ENCODE measurements around the gene UBQLNL. TPM values are rescaled to one million over a fixed set of nuclear protein-coding genes. Genes with fewer than 3 reads are reported as not detected.

Gene UBQLNL
- total RNA-seq, 1 donor from 2014 or later: 0.72 TPM

DNA sequence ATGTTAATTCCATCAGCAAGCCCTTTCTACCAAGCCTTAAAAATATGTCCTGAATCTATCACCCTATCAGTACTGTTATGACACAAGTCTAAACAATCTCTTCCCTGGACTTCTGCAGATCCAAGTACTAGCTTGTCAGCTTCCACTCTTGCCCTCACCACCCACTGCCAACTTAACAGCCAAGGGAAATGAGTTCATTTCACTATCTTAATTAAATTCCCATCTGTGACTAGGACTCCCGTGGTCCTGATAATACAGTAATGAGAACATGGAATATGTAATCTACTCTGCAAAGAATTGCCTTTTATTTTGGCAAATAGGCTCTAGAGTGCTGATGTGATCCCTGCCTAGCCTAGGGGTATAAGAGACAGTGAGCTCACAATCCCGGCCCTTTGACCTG is 16.8 kb downstream of the UBQLNL start:
- ATAC-seq: no peak

DNA sequence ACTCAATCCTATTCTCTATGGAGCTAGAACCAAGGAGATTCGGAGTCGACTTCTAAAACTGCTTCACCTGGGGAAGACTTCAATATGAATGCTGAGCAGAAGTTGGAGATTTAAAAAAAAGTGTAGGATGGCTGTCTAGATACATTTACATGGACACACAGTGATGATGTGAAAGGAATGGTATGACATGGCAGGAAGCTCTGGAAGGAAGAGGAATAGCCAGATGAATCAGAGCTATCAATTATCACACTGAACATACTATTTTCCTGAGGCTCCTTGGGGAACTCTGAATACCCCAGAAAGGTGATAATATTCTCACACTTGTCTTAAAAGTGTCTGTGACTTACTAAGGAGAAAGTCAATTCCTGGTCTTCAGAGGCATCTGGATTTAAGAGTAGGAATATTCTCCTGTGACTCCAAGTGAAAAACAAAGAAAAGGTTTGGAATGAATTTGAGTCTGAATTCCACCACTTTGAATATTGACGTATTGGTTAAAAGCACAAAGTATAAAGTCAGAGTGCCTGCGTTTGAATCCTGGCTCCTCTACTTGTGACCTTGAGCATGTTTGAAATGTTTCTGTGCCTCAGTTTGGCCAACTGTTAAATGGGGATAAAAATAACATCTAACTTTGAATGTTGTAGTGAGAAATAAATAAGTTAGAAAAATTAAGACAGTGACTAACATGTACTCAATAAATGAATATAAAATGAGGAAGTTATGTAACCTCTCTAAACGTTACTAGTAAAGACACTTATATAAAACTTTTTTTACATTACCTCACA is 26.7 kb downstream of the UBQLNL start:
- H3K9me3 ChIP-seq: no peaks in the 10 kb centered on the region
- H3K27me3 ChIP-seq: no peaks in the 10 kb centered on the region
- H3K27ac ChIP-seq: no peak overlapping the region
- ATAC-seq (no peak), DNase-seq (no peak)
- H3K4me1 ChIP-seq: no peaks in the 10 kb centered on the region
- no peak for TF ChIP-seq CTCF (IDR thresholded peaks at IDR 0.05)
- no peak overlapping the region for H3K4me3 ChIP-seq
- intact Hi-C loops (cut with DNase I): no loop called here
- no peaks in the 10 kb centered on the region for H3K36me3 ChIP-seq

More for the DNA sequence above, 16.8 kb downstream of the UBQLNL start:
- no peaks in the 10 kb centered on the region for H3K27me3 ChIP-seq
- no peak for TF ChIP-seq CTCF (IDR thresholded peaks at IDR 0.05)
- no peak overlapping the region for H3K27ac ChIP-seq
- H3K4me3 ChIP-seq: no peak overlapping the region
- no peaks in the 10 kb centered on the region for H3K9me3 ChIP-seq
- no peaks in the 10 kb centered on the region for H3K4me1 ChIP-seq
- H3K36me3 ChIP-seq: no peaks in the 10 kb centered on the region
- intact Hi-C loops (cut with DNase I): no loop called here
- no peak for DNase-seq

GRCh38 chr11:5488798-5489399 is 27.6 kb downstream of the UBQLNL start:
- no peak for ATAC-seq
- intact Hi-C loops (cut with DNase I): no loop called here

GRCh38 chr11:5488385-5488784 is 28.1 kb downstream of the UBQLNL start, which contains the start of gene OR52D1:
OR52D1 (plus strand) TSS chr11:5488685; CDS start chr11:5488707, 22 bp downstream.
- no peak for ATAC-seq
- no peak for TF ChIP-seq CTCF (IDR thresholded peaks at IDR 0.05)

More at GRCh38 chr11:5488798-5489399, 27.6 kb downstream of the UBQLNL start:
- TF ChIP-seq CTCF (IDR thresholded peaks at IDR 0.05): no peak
- Histone ChIP-seq H3K36me3 (no peaks in the 10 kb centered on the region), H3K4me1 (no peaks in the 10 kb centered on the region), H3K27ac (no peak overlapping the region), H3K9me3 (no peaks in the 10 kb centered on the region), H3K4me3 (no peak overlapping the region), H3K27me3 (no peaks in the 10 kb centered on the region)
- no peak for DNase-seq

GRCh38 chr11:5486421-5486820 is 30.1 kb downstream of the UBQLNL start:
- intact Hi-C loops (cut with DNase I): no loop called here
- ATAC-seq: no peak
- no peak overlapping the region for H3K4me3 ChIP-seq

More at GRCh38 chr11:5488385-5488784, 28.1 kb downstream of the UBQLNL start, which contains the start of gene OR52D1:
- DNase-seq: no peak
- no peaks in the 10 kb centered on the region for H3K36me3 ChIP-seq
- no peak within 1 kb of the TSS for H3K27ac ChIP-seq
- H3K4me1 ChIP-seq: no peaks in the 10 kb centered on the region
- intact Hi-C loops (cut with DNase I): no loop called here
- H3K27me3 ChIP-seq: no peaks in the 10 kb centered on the region
- H3K9me3 ChIP-seq: no peaks in the 10 kb centered on the region
- H3K4me3 ChIP-seq: no peak within 1 kb of the TSS

More at GRCh38 chr11:5486421-5486820, 30.1 kb downstream of the UBQLNL start:
- H3K36me3 ChIP-seq: no peaks in the 10 kb centered on the region
- no peak overlapping the region for H3K27ac ChIP-seq
- no peaks in the 10 kb centered on the region for H3K27me3 ChIP-seq
- DNase-seq: no peak
- no peak for TF ChIP-seq CTCF (IDR thresholded peaks at IDR 0.05)
- no peaks in the 10 kb centered on the region for H3K4me1 ChIP-seq
- H3K9me3 ChIP-seq: no peaks in the 10 kb centered on the region

All from upper lobe of right lung (tissue), 1 donor.